Activated naive CD4-positive, alpha-beta T cell treated with anti-CD3 and anti-CD28 coated beads for 36 hours (primary cell): ENCODE measurements around the gene PSMD14. TPM values are rescaled to one million over a fixed set of nuclear protein-coding genes. Genes with fewer than 3 reads are reported as not detected.
"Not testable (repeated sequence)": the region's sequence is repeated elsewhere in the genome, so short reads cannot be mapped to it uniquely, and the experiment has no call there.

ENCODE experiments used
- CTCF ChIA-PET: fragments of 350-600 bp; sonication (Branson Sonifier 250); formaldehyde crosslinking; loops from one replicate; lab custom pipeline; 2021; ENCODE audit warnings: antibody characterized with exemption; lab: Charles Lee
- DNase-seq: peaks from one replicate; pipeline ENCODE4 v3.0.0-alpha.2; 2020
- H3K27ac Mint-ChIP-seq: one replicate; pipeline ENCODE4 v1.8.0; 2021; ENCODE audit warnings: mild to moderate bottlenecking, mixed read lengths
- H3K27me3 Mint-ChIP-seq: one replicate; pipeline ENCODE4 v1.8.0; 2021; ENCODE audit warnings: low read depth, mixed read lengths
- H3K36me3 Mint-ChIP-seq: one replicate; pipeline ENCODE4 v1.8.0; 2021; ENCODE audit warnings: low read depth, mixed read lengths
- H3K4me1 Mint-ChIP-seq: one replicate; pipeline ENCODE4 v1.8.0; 2021; ENCODE audit warnings: low read depth, mixed read lengths
- H3K4me3 Mint-ChIP-seq: one replicate; pipeline ENCODE4 v1.8.0; 2021; ENCODE audit warnings: mild to moderate bottlenecking, moderate library complexity, mixed read lengths
- H3K9me3 Mint-ChIP-seq: one replicate; pipeline ENCODE4 v1.8.0; 2021; ENCODE audit warnings: mixed read lengths
- intact Hi-C: fragments of 100-400 bp; cut with micrococcal nuclease; formaldehyde crosslinking; loops from one replicate; pipeline ENCODE4 v1.15.1; 2023
- total RNA-seq, 2 experiments: library from RNA; stranded (reverse); gene quantifications; one replicate each; pipeline ENCODE4 v1.2.3, GENCODE V29; 2021

PSMD14 gene
- total RNA-seq, 2 experiments from 2014 or later, result 76.2 to 79.4 TPM

- no peak for DNase-seq
- CTCF ChIA-PET, result interaction anchor here (0.6 kb wide), 1 partner anchor 11 kb away, joined by 3 read pairs; no protein-coding TSS in a partner anchor
- peaks cover 3% of the 10 kb centered on the region for H3K27me3 Mint-ChIP-seq
- no peak overlapping the region for H3K27ac Mint-ChIP-seq
- intact Hi-C loops, result loop anchor here (5.0 kb wide), 3 partner anchors 705 to 1595 kb away; partner anchors contain the start of genes GCA and MARCHF7
- H3K4me3 Mint-ChIP-seq, result peak overlapping the region; percentile 86
- peaks cover 19% of the 10 kb centered on the region for H3K36me3 Mint-ChIP-seq
- H3K9me3 Mint-ChIP-seq, result peaks cover 3% of the 10 kb centered on the region
- peaks cover 26% of the 10 kb centered on the region for H3K4me1 Mint-ChIP-seq
Measured at GRCh38 chr2:161306919-161307318, 1.3 kb upstream of the PSMD14 start.

GRCh38 chr2:161307676-161308075 is 549 bp upstream of the PSMD14 start:
- no peak for DNase-seq
- H3K9me3 Mint-ChIP-seq, result peaks cover 3% of the 10 kb centered on the region
- CTCF ChIA-PET, result interaction anchor here (0.6 kb wide), 1 partner anchor 13 kb away, joined by 3 read pairs; no protein-coding TSS in a partner anchor
- peaks cover under 1% of the 10 kb centered on the region for H3K27me3 Mint-ChIP-seq
- peak overlapping the region; percentile 86 for H3K4me3 Mint-ChIP-seq
- H3K27ac Mint-ChIP-seq, result peak overlapping the region; percentile 91
- intact Hi-C loops, result loop anchor here (1.0 to 5.0 kb wide), 10 partner anchors 63 to 1595 kb away; partner anchors contain the start of genes GCA, MARCHF7, TANK and TBR1
- peaks cover 23% of the 10 kb centered on the region for H3K36me3 Mint-ChIP-seq
- H3K4me1 Mint-ChIP-seq, result peaks cover 31% of the 10 kb centered on the region

DNA sequence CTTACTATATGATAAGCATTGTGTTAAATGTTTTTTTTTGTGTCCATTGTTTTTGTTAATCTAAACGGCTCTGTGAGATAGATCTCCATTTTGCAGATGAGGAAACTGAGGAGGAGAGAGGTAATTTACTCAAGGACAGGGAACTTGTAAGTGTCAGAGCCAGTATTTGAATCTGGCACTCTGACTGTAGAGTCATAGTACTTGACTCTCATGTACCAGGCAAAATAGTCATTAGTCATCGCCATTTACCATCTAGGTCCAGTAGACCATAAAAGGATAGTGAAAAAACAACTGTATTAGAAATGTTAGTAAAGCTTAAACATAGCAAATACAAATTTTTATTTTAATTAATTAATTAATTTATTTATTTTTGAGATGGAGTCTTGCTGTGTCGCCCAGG is 4.8 kb downstream of the PSMD14 start:
- Mint-ChIP-seq H3K4me1 (peaks cover 50% of the 10 kb centered on the region), H3K36me3 (peaks cover 26% of the 10 kb centered on the region), H3K4me3 (no peak overlapping the region), H3K9me3 (no peaks in the 10 kb centered on the region), H3K27ac (no peak overlapping the region), H3K27me3 (no peaks in the 10 kb centered on the region)
- no peak for DNase-seq
- CTCF ChIA-PET, result interaction anchor here (0.5 to 0.6 kb wide), 2 partner anchors 14 to 216 kb away, joined by 3 read pairs; no protein-coding TSS in a partner anchor
- intact Hi-C loops, result no loop called here

DNA sequence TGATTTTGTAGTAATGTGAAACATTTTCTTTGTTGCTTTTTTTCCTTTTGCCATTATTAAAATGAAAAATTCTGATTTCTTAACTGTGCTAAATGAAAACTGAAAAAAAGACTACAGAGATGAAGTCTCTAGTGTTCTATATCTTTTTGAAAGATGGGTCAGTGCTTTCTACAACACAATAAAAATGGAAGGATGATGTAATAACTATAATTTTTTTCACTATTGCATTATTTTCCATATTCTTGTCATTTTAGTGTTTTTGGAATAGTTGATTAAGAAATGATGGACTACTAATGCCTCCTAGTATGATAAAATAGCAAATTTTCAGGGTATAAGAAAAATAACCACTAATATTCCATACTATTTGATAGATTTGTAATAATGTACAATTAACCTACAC is 7.2 kb downstream of the PSMD14 start:
- no peak for DNase-seq
- intact Hi-C loops, result no loop called here
- CTCF ChIA-PET, result interaction anchor here (0.7 kb wide), 1 partner anchor 75 kb away, joined by 3 read pairs; no protein-coding TSS in a partner anchor
- Mint-ChIP-seq H3K36me3 (peaks cover 20% of the 10 kb centered on the region), H3K9me3 (no peaks in the 10 kb centered on the region), H3K27ac (peak overlapping the region; percentile 13), H3K4me1 (peaks cover 44% of the 10 kb centered on the region), H3K27me3 (no peaks in the 10 kb centered on the region), H3K4me3 (no peak overlapping the region)

DNA sequence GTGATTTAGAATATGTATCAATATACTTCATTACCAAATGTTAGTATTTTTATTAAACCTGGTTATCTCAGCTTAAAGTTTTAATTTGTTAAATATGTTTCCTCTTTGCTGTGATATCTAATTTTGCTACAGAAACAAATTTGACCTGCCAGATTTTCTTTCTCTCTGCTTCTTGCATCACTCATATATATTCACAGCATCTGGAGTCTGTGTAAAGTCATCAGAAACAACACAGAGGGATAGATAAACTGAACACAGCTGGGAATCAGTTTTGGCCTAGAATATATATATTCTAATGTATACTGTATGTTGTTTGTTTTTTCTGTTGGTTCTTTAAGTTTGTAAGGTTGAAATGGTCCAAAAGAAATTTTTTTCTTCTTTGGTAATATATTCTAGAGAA is 8.5 kb downstream of the PSMD14 start:
- intact Hi-C loops, result no loop called here
- Mint-ChIP-seq H3K4me3 (no peak overlapping the region), H3K9me3 (no peaks in the 10 kb centered on the region), H3K4me1 (peaks cover 38% of the 10 kb centered on the region), H3K36me3 (peaks cover 23% of the 10 kb centered on the region), H3K27ac (no peak overlapping the region), H3K27me3 (no peaks in the 10 kb centered on the region)
- CTCF ChIA-PET, result no interaction called here
- DNase-seq, result no peak

GRCh38 chr2:161321944-161322648 is 13.9 kb downstream of the PSMD14 start:
- H3K27ac Mint-ChIP-seq, result no peak overlapping the region
- no peak overlapping the region for H3K4me3 Mint-ChIP-seq
- CTCF ChIA-PET, result no interaction called here
- no peaks in the 10 kb centered on the region for H3K27me3 Mint-ChIP-seq
- no peak for DNase-seq
- H3K36me3 Mint-ChIP-seq, result peaks cover 41% of the 10 kb centered on the region
- intact Hi-C loops, result no loop called here
- no peaks in the 10 kb centered on the region for H3K9me3 Mint-ChIP-seq
- H3K4me1 Mint-ChIP-seq, result peaks cover 18% of the 10 kb centered on the region

DNA sequence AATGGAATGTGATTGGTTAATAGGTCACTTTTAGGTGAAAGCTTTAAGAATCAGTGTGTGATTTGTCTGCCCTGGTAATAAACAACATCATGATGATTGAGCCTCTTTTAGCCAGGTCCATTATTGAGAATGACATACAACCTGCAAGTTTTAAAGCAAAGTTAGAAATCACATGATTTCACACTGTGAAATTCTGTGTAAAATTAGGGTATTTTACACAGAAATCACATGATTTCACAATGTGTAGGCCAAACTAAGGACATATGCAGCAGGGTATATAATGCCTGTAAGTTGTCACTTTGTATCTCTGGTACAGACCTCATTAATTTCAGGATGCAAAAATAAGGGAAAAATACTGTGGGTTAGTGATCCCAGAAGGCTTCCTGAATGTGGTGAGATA is 16.7 kb downstream of the PSMD14 start:
- Mint-ChIP-seq H3K36me3 (peaks cover 44% of the 10 kb centered on the region), H3K27ac (no peak overlapping the region), H3K4me3 (no peak overlapping the region), H3K27me3 (no peaks in the 10 kb centered on the region), H3K4me1 (peaks cover 8% of the 10 kb centered on the region), H3K9me3 (no peaks in the 10 kb centered on the region)
- intact Hi-C loops, result no loop called here
- CTCF ChIA-PET, result no interaction called here
- DNase-seq, result no peak

DNA sequence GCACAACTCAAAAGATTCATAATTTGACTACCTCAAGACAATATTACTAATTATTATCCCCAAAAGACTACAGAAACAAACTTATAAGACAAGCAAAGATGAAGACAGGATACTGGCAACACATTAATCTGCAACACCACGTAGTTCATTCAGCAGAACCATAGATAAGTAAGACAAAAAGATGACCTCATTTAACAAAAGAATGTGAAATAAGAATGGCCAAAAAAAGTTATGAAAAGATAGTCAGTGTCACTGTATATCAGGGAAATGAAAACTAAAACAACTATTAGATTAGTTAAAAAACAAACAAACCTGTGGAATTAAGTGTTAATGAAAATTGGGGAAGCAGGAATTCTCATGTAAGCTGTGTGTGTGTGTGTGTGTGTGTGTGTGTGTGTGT is 19.4 kb downstream of the PSMD14 start:
- H3K27ac Mint-ChIP-seq, result no peak overlapping the region
- intact Hi-C loops, result no loop called here
- no peaks in the 10 kb centered on the region for H3K27me3 Mint-ChIP-seq
- no peaks in the 10 kb centered on the region for H3K9me3 Mint-ChIP-seq
- CTCF ChIA-PET, result no interaction called here
- peaks cover 7% of the 10 kb centered on the region for H3K4me1 Mint-ChIP-seq
- H3K36me3 Mint-ChIP-seq, result peaks cover 41% of the 10 kb centered on the region
- no peak overlapping the region for H3K4me3 Mint-ChIP-seq
- no peak for DNase-seq

- Mint-ChIP-seq H3K36me3 (peaks cover 19% of the 10 kb centered on the region), H3K4me3 (no peak overlapping the region), H3K9me3 (no peaks in the 10 kb centered on the region), H3K4me1 (no peaks in the 10 kb centered on the region), H3K27me3 (no peaks in the 10 kb centered on the region), H3K27ac (no peak overlapping the region)
- CTCF ChIA-PET, result no interaction called here
- intact Hi-C loops, result no loop called here
- DNase-seq, result no peak
Measured at GRCh38 chr2:161332371-161332967, 24.2 kb downstream of the PSMD14 start.

DNA sequence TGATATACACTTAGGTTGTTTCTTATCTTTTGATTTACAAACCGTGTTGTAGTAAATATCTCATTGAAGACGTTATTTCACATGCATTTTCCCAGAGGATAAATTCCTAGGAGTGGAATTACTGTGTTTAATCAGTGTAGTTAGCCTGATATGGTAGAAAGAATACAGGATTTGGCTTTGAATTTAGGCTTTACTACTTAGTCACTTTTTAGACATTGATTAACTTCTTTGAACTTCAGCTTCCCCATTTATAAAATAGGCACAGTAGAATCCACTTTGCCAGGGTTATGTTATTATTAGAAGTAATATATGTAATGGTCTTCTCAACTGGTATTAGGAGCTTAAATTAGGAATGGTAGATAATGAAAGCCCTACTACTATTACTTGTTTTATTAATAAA is 27.4 kb downstream of the PSMD14 start:
- Mint-ChIP-seq H3K4me1 (no peaks in the 10 kb centered on the region), H3K9me3 (no peaks in the 10 kb centered on the region), H3K27me3 (no peaks in the 10 kb centered on the region), H3K27ac (no peak overlapping the region), H3K4me3 (no peak overlapping the region), H3K36me3 (peaks cover 22% of the 10 kb centered on the region)
- intact Hi-C loops, result no loop called here
- CTCF ChIA-PET, result no interaction called here
- DNase-seq, result no peak

- no peak for DNase-seq
- no peak overlapping the region for H3K4me3 Mint-ChIP-seq
- no peaks in the 10 kb centered on the region for H3K4me1 Mint-ChIP-seq
- peaks cover 27% of the 10 kb centered on the region for H3K36me3 Mint-ChIP-seq
- intact Hi-C loops, result no loop called here
- no peak overlapping the region for H3K27ac Mint-ChIP-seq
- CTCF ChIA-PET, result no interaction called here
- peaks cover 5% of the 10 kb centered on the region for H3K9me3 Mint-ChIP-seq
- H3K27me3 Mint-ChIP-seq, result no peaks in the 10 kb centered on the region
Measured at GRCh38 chr2:161337247-161337646, 29.0 kb downstream of the PSMD14 start.

DNA sequence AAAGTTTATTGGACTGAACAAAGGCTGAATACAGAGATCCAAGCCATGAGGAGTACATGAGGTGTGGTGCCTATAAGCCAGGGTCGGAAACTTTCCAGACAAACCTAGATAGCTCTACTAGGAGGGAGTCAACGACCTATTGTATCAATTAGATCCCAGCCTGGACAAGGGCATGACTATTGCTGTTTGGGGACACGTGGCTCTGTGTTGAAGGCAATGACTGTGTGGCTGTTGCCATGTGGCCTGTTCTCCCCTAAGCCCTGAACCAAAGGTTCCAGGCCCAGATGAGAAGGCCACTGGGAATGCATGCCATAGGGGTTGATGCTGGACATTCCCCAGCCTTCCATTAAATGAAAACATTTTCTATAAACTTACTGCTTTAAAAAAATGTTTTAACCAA is 31.3 kb downstream of the PSMD14 start:
- H3K27me3 Mint-ChIP-seq, DNase-seq, H3K4me1 Mint-ChIP-seq, H3K9me3 Mint-ChIP-seq, H3K27ac Mint-ChIP-seq, intact Hi-C loops, CTCF ChIA-PET, H3K4me3 Mint-ChIP-seq: not testable (repeated sequence)
- H3K36me3 Mint-ChIP-seq, result peaks cover 35% of the 10 kb centered on the region
